Panc1 (cell line): ENCODE data around the gene RPL36AL. TPM values are rescaled to one million over a fixed set of nuclear protein-coding genes. Genes with fewer than 3 reads are reported as not detected.
A peak's percentile ranks its signal among the peaks of the same experiment; 100 is the strongest.

Source experiments
- ATAC-seq: fragments of 200-7000 bp; cut with Tn5 transposase; 2 replicates; pipeline ENCODE4 v1.9.1; 2020; ENCODE audit warnings: mild to moderate bottlenecking, moderate library complexity
- BruUV-seq: library from RNA; stranded (reverse); fragments of 400-500 nt; replicated peaks from 2 replicates; lab custom pipeline; 2021; lab: Mats Ljungman, UMichigan
- CTCF ChIA-PET: fragments of 300-600 bp; sonication (Branson Sonifier 250); formaldehyde crosslinking; loops from one replicate; lab custom pipeline; 2022; ENCODE audit warnings: antibody characterized with exemption; lab: Charles Lee
- POLR2A ChIA-PET: fragments of 300-600 bp; sonication (Branson Sonifier 250); formaldehyde crosslinking; loops from one replicate; lab custom pipeline; 2022; ENCODE audit warnings: antibody characterized with exemption; lab: Charles Lee
- DNase-seq: peaks from one replicate; pipeline ENCODE4 v3.0.0-alpha.2; 2010; ENCODE audit warnings: low read depth, low spot score
- H3K27ac ChIP-seq: 2 replicates; pipeline ENCODE4 v1.5.1; 2011; ENCODE audit warnings: mild to moderate bottlenecking, low read length, inconsistent platforms
- H3K27me3 ChIP-seq: fragments of 200-500 bp; sonication (Bioruptor generic); 2 replicates; pipeline ENCODE4 v1.6.0; 2014; ENCODE audit warnings: low read length, inconsistent platforms; ENCODE audit not compliant: control insufficient read depth, insufficient read depth
- H3K36me3 ChIP-seq: fragments of 200-500 bp; sonication (Bioruptor generic); 2 replicates; pipeline ENCODE4 v1.5.1; 2014; ENCODE audit warnings: inconsistent platforms, mild to moderate bottlenecking, low read length, moderate library complexity; ENCODE audit not compliant: control insufficient read depth, insufficient read depth
- H3K4me1 ChIP-seq: 2 replicates; pipeline ENCODE4 v1.5.1; 2011; ENCODE audit warnings: inconsistent platforms, mild to moderate bottlenecking, low read length, moderate library complexity; ENCODE audit not compliant: control insufficient read depth, insufficient read depth
- H3K4me3 ChIP-seq, 2 experiments: 2 replicates each; pipeline ENCODE4 v1.5.1; 2011 to 2012; ENCODE audit warnings: low read depth in 2 of 2, low read length in 2 of 2, mild to moderate bottlenecking in 2 of 2, inconsistent platforms in 1 of 2, moderate library complexity in 1 of 2
- H3K9me3 ChIP-seq: fragments of 200-500 bp; sonication (Bioruptor generic); 2 replicates; pipeline ENCODE4 v1.5.1; 2014; ENCODE audit warnings: low read depth, mild to moderate bottlenecking, inconsistent platforms, low read length, moderate library complexity; ENCODE audit not compliant: control insufficient read depth, insufficient read depth
- CTCF ChIP-seq: fragments of 450-650 bp; IDR thresholded peaks from 2 replicates; pipeline ENCODE4 v1.5.1; 2017; ENCODE audit warnings: mild to moderate bottlenecking
- POLR2AphosphoS5 ChIP-seq: IDR thresholded peaks from 2 replicates; pipeline ENCODE4 v1.6.1; 2012; ENCODE audit warnings: mild to moderate bottlenecking, low read depth, low read length, moderate library complexity
- REST ChIP-seq, 2 experiments: IDR thresholded peaks; 2 replicates each; pipeline ENCODE4 v1.6.1; 2011 to 2012; ENCODE audit warnings: low read depth in 2 of 2, control low read depth in 1 of 2, low read length in 1 of 2, mild to moderate bottlenecking in 1 of 2, moderate library complexity in 1 of 2; ENCODE audit not compliant: insufficient read depth in 1 of 2
- SIN3A ChIP-seq: IDR thresholded peaks from 2 replicates; pipeline ENCODE4 v1.6.1; 2012; ENCODE audit warnings: low read depth, mild to moderate bottlenecking, low read length, moderate library complexity, borderline replicate concordance; ENCODE audit not compliant: insufficient read depth
- TCF7L2 ChIP-seq: IDR thresholded peaks from 2 replicates; pipeline ENCODE4 v1.6.1; 2011; ENCODE audit warnings: mild to moderate bottlenecking, low read depth, low read length, inconsistent platforms
- in situ Hi-C: cut with HindIII; loops from 2 replicates; pipeline ENCODE4 v1.10.0; 2016; ENCODE audit warnings: low sequenced_read_pairs, low pct_unique_long_range_greater_than_20kb
- intact Hi-C: fragments of 100-400 bp; cut with micrococcal nuclease; formaldehyde crosslinking; loops from one replicate; pipeline ENCODE4 v1.10.0; 2022; ENCODE audit not compliant: unreplicated experiment
- total RNA-seq: library from RNA; stranded (reverse); gene quantifications from one replicate; pipeline ENCODE4 v1.2.1, GENCODE V29; 2021; ENCODE audit not compliant: unreplicated experiment

The RPL36AL gene
- total RNA-seq, 1 experiment from 2014 or later = 136 TPM

- CTCF ChIA-PET = no interaction called here
Observed at GRCh38 chr14:49636866-49637265, 16.4 kb upstream of the RPL36AL start.

GRCh38 chr14:49634547-49635334 lies 14.3 kb upstream of the RPL36AL start, which contains the start of gene DNAAF2:
TSS of gene DNAAF2 (minus strand) at chr14:49635244. CDS start at chr14:49635149, 95 bp downstream.
- TSS peak; percentile 22 for BruUV-seq
- ChIA-PET CTCF (interaction anchor here (0.7 to 1.6 kb wide), 2 partner anchors 218 to 707 kb away, joined by 3 to 5 read pairs; partner anchors contain the start of gene NEMF), POLR2A (no interaction called here)
- no peaks in the 10 kb centered on the region for H3K4me1 ChIP-seq
- H3K36me3 ChIP-seq = no peaks in the 10 kb centered on the region; the same call in none of the 2 replicates
- H3K9me3 ChIP-seq = no peaks in the 10 kb centered on the region
- H3K27ac ChIP-seq = peak within 1 kb of the TSS; percentile 96
- in situ Hi-C loops (no loop called here), intact Hi-C loops (loop anchor here (5.0 kb wide), 1 partner anchor 133 kb away; the partner anchor contains the start of gene KLHDC2)
- DNase-seq = no peak
- H3K4me3 ChIP-seq = peak within 1 kb of the TSS; percentile 75 to 92
- ATAC-seq = peak; percentile 48
- H3K27me3 ChIP-seq = no peaks in the 10 kb centered on the region
- TF ChIP-seq CTCF (no peak; the same call in none of the 2 replicates), POLR2AphosphoS5 (0 out of 2 replicates have a peak, but pooled peaks have one; percentile 5), SIN3A (no peak), REST (IDR thresholded peaks at IDR 0.05; ENCODE audit: insufficient read depth in 1 of 2, low read depth in 2 of 2, low read length in 1 of 2) (no peak)

More at GRCh38 chr14:49636866-49637265, 16.4 kb upstream of the RPL36AL start:
- H3K4me1 ChIP-seq = peaks cover 14% of the 10 kb centered on the region
- H3K27ac ChIP-seq = no peak overlapping the region
- BruUV-seq = no TSS peak
- H3K9me3 ChIP-seq = no peaks in the 10 kb centered on the region
- in situ Hi-C loops (no loop called here), intact Hi-C loops (no loop called here)
- POLR2A ChIA-PET = no interaction called here
- ATAC-seq = no peak
- no peak overlapping the region for H3K4me3 ChIP-seq
- DNase-seq = no peak
- TF ChIP-seq POLR2AphosphoS5 (no peak), TCF7L2 (no peak), REST (IDR thresholded peaks at IDR 0.05; ENCODE audit: insufficient read depth in 1 of 2, low read depth in 2 of 2, low read length in 1 of 2) (no peak), CTCF (no peak), SIN3A (no peak)
- H3K27me3 ChIP-seq = no peaks in the 10 kb centered on the region
- H3K36me3 ChIP-seq = no peaks in the 10 kb centered on the region; the same call in none of the 2 replicates
